Prostate gland (tissue), 2 donors: ENCODE data around the gene KRTAP4-7.

Experiments used
- POLR2A ChIP-seq: fragments of 450-650 bp; IDR thresholded peaks from one replicate; pipeline ENCODE4 v1.6.1; 2016; ENCODE audit warnings: antibody characterized with exemption, mild to moderate bottlenecking
- TF ChIP-seq, protein P1 (sequence below), 4 experiments: fragments of 200-600 bp in 2 of 4; fragments of 450-650 bp in 2 of 4; sonication (generic) in 2 of 4; IDR thresholded peaks; 1 replicate in 3 of 4; 2 replicates in 1 of 4; pipeline ENCODE4 v1.5.1; 2016 to 2019; ENCODE audit warnings: antibody characterized with exemption in 4 of 4, mild to moderate bottlenecking in 2 of 4, moderate library complexity in 2 of 4

- TF ChIP-seq, protein P1, sequence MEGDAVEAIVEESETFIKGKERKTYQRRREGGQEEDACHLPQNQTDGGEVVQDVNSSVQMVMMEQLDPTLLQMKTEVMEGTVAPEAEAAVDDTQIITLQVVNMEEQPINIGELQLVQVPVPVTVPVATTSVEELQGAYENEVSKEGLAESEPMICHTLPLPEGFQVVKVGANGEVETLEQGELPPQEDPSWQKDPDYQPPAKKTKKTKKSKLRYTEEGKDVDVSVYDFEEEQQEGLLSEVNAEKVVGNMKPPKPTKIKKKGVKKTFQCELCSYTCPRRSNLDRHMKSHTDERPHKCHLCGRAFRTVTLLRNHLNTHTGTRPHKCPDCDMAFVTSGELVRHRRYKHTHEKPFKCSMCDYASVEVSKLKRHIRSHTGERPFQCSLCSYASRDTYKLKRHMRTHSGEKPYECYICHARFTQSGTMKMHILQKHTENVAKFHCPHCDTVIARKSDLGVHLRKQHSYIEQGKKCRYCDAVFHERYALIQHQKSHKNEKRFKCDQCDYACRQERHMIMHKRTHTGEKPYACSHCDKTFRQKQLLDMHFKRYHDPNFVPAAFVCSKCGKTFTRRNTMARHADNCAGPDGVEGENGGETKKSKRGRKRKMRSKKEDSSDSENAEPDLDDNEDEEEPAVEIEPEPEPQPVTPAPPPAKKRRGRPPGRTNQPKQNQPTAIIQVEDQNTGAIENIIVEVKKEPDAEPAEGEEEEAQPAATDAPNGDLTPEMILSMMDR (IDR thresholded peaks at IDR 0.05): no peak
- TF ChIP-seq POLR2A: no peak
These were observed 12.1 kb downstream of the KRTAP4-7 start for GRCh38 chr17:41096055-41096454.
